Measurements from ENCODE around the gene CCR6.

The CCR6 gene

DNA sequence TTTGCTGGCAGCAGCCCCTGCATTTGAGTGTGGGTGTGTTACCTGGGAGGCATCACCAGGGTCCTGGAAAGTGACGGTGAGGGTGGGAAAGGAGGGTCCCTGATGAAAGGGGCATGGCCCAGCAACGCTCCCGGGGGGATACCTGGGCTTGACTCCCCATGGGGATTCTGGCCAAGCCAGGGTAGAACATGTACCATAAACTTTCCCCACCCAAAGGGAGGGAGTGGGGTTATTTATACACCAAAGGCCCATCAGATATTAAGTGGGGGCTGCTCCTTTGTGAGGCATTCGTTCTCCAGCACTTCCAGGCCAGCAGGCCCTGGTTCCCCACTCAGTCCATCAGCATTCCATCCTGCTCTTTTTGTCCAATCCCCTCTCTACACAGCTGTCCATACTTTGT lies 20.6 kb upstream of the CCR6 start:
- Mint-ChIP-seq H3K4me3 (no peak overlapping the region), H3K9me3 (peaks cover 20% of the 10 kb centered on the region), H3K27me3 (ENCODE audit: low read depth, poor library complexity) (peaks cover 7% of the 10 kb centered on the region), H3K27ac (no peak overlapping the region), H3K4me1 (peaks cover 71% of the 10 kb centered on the region), H3K36me3 (ENCODE audit: low read depth) (no peaks in the 10 kb centered on the region)
- TF ChIP-seq, protein P1, sequence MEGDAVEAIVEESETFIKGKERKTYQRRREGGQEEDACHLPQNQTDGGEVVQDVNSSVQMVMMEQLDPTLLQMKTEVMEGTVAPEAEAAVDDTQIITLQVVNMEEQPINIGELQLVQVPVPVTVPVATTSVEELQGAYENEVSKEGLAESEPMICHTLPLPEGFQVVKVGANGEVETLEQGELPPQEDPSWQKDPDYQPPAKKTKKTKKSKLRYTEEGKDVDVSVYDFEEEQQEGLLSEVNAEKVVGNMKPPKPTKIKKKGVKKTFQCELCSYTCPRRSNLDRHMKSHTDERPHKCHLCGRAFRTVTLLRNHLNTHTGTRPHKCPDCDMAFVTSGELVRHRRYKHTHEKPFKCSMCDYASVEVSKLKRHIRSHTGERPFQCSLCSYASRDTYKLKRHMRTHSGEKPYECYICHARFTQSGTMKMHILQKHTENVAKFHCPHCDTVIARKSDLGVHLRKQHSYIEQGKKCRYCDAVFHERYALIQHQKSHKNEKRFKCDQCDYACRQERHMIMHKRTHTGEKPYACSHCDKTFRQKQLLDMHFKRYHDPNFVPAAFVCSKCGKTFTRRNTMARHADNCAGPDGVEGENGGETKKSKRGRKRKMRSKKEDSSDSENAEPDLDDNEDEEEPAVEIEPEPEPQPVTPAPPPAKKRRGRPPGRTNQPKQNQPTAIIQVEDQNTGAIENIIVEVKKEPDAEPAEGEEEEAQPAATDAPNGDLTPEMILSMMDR (IDR thresholded peaks at IDR 0.05) = no peak
- no peak for DNase-seq

DNA sequence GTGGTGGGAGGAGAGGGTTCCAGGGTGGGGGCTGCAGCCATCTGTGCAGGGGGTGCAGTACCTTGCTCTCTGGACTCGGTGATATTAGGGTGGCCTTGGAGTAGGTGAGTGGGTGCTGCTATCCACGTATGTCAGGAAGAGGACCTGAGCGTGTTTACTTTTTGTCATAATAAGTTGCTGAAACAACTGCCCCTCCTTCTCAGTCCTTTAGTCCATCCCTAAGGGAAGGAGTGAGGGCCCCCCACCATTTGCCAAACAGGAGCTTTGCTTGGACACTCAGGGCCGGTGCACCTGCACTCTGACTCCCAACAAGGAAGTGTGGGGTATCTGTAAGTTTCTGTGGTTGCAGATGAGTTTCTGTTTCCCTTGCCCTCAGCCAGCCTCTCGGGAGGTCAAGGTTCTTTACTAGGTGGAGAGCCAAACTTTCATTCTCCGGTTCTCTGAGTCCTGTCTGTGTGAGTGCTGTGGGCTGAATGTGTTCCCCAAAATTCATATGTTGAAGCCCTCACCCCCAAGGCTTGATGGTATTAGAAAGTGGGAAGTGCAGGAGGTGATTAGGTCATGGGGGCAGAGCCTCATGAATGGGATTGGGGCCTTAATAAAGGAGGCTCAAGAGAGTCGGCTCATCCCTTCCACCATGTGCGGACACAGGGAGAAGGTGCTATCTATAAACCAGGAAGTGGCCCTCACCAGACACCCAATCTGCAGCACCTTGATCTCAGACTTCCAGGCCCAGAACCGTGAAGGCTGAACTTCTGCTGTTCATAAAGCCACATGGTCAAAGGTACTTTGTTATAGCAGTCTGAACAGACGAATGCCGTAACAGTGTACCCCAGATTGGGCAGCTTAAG lies 19.6 kb upstream of the CCR6 start:
- peaks cover 24% of the 10 kb centered on the region for H3K9me3 Mint-ChIP-seq
- peaks cover 74% of the 10 kb centered on the region for H3K4me1 Mint-ChIP-seq
- H3K36me3 Mint-ChIP-seq (ENCODE audit: low read depth) = no peaks in the 10 kb centered on the region
- peaks cover 7% of the 10 kb centered on the region for H3K27me3 Mint-ChIP-seq (ENCODE audit: low read depth, poor library complexity)
- DNase-seq = no peak
- TF ChIP-seq, protein P1 (IDR thresholded peaks at IDR 0.05) = no peak
- no peak overlapping the region for H3K27ac Mint-ChIP-seq
- no peak overlapping the region for H3K4me3 Mint-ChIP-seq

DNA sequence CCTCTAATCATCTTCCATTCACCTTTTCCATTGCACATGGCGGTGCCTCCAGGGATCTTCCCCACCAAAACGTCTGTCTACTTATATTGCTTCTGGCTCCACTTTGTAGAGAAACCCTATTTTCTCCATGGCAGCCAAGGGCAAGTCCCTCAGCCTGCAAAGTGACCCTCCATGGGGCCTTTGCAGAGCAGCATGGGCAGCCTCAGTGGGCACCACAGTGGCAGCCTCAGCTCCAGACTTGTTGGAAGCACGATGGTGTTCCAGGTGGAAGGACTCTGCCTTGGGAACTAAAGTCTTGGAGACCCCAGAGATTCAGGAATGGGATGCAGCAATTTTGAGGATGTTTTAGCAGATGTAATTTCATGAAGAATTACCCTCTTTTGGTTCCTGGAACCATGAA lies 18.5 kb upstream of the CCR6 start:
- Mint-ChIP-seq H3K4me1 (peaks cover 69% of the 10 kb centered on the region), H3K4me3 (no peak overlapping the region), H3K36me3 (ENCODE audit: low read depth) (no peaks in the 10 kb centered on the region), H3K9me3 (peaks cover 16% of the 10 kb centered on the region), H3K27me3 (ENCODE audit: low read depth, poor library complexity) (peaks cover 13% of the 10 kb centered on the region), H3K27ac (no peak overlapping the region)
- TF ChIP-seq, protein P1 (IDR thresholded peaks at IDR 0.05) = no peak
- no peak for DNase-seq

DNA sequence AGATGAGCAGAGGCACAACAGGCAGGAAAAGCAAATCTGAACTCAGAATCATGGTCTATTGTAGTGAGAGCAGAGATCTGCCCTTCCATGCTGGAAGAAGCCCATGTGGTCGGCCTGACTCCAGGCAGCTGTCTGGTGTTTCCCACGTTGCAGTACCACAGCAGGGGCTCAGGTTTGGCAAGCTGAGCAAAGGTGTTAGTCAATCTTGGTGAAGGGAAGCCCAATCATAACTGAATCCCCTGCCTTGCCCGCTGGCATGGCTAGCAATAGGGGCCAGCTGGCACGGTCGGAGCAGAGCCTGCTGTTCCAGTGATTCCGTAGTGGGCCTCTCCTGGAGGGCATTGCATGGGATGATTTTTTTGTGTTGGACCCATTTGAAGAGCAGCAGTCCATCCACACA lies 17.8 kb upstream of the CCR6 start:
- TF ChIP-seq, protein P1 (IDR thresholded peaks at IDR 0.05) = no peak
- Mint-ChIP-seq H3K27me3 (ENCODE audit: low read depth, poor library complexity) (peaks cover 17% of the 10 kb centered on the region), H3K27ac (no peak overlapping the region), H3K4me3 (no peak overlapping the region), H3K9me3 (peaks cover 16% of the 10 kb centered on the region), H3K4me1 (peaks cover 69% of the 10 kb centered on the region), H3K36me3 (ENCODE audit: low read depth) (no peaks in the 10 kb centered on the region)
- no peak for DNase-seq

DNA sequence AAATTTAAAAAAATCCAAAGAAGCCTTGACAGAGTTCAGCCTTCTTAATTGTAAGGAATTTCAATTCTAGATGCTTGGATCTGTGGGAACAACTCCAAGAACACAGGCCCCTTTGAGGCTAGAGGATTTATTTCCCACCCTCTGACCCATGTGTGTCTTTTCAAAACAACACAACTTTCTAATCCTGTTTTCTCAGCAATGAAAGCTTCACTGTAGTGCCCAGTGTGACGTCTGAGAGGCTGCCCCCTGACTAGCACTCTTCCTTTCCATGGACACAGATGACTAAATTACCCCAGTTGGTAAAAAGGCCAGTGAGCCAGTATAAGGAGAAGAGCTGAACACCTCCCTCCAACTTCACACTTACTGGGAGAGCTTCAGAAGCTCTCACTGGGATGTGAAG lies 16.5 kb upstream of the CCR6 start:
- Mint-ChIP-seq H3K4me1 (peaks cover 63% of the 10 kb centered on the region), H3K36me3 (ENCODE audit: low read depth) (no peaks in the 10 kb centered on the region), H3K27me3 (ENCODE audit: low read depth, poor library complexity) (peaks cover 20% of the 10 kb centered on the region), H3K27ac (peak overlapping the region; percentile 96), H3K9me3 (peaks cover 16% of the 10 kb centered on the region), H3K4me3 (no peak overlapping the region)
- no peak for DNase-seq
- TF ChIP-seq, protein P1 (IDR thresholded peaks at IDR 0.05) = no peak

DNA sequence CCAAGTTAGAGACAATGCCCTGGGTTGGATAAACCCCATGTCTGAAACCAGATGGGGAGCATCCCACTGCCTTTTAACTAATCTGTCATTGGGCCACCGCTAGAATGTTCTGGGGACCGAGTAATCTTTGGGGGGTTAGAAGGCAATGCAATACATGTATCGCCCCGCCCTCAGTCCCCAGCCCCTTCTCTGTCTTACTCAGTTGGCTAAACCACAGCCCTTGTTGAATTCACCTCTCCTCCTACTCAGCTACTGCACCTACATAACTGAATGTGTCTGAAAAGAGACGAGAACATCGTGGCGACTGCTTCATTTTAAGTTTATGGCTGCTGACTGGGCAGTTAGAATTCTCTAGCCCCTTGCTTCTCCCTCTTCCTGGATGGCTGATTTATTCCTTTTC lies 15.1 kb upstream of the CCR6 start:
- Mint-ChIP-seq H3K27me3 (ENCODE audit: low read depth, poor library complexity) (peaks cover 26% of the 10 kb centered on the region), H3K4me3 (no peak overlapping the region), H3K27ac (no peak overlapping the region), H3K4me1 (peaks cover 55% of the 10 kb centered on the region), H3K9me3 (peaks cover 16% of the 10 kb centered on the region), H3K36me3 (ENCODE audit: low read depth) (no peaks in the 10 kb centered on the region)
- DNase-seq = no peak
- TF ChIP-seq, protein P1 (IDR thresholded peaks at IDR 0.05) = no peak

Measured in nephron progenitor cell (in vitro differentiated cells).